Renal cortical epithelial cell (primary cell): ENCODE results near the gene PRKAR1B. TPM values are rescaled to one million over a fixed set of nuclear protein-coding genes. Genes with fewer than 3 reads are reported as not detected.
A peak's percentile ranks its signal among the peaks of the same experiment; 100 is the strongest.
"Not testable (repeated sequence)": the region's sequence is repeated elsewhere in the genome, so short reads cannot be mapped to it uniquely, and the experiment has no call there.

Experiments used
- DNase-seq: peaks from one replicate; pipeline ENCODE4 v3.0.0-alpha.2; 2011; ENCODE audit warnings: low read depth
- total RNA-seq: library from RNA; depleted of rRNA; stranded (reverse); fragments of >200 nt; gene quantifications from 2 replicates; pipeline ENCODE4 v1.2.3, GENCODE V29; 2014

Gene PRKAR1B
- total RNA-seq, 1 donor from 2014 or later, result 35.7 TPM

- DNase-seq, result no peak
Observed at GRCh38 chr7:556837-557557, 170.1 kb downstream of the PRKAR1B start.

- no peak for DNase-seq
Observed at GRCh38 chr7:556291-556826, 170.7 kb downstream of the PRKAR1B start.

GRCh38 chr7:555551-556160 is 171.4 kb downstream of the PRKAR1B start:
- DNase-seq, result no peak

- peak; percentile 57 for DNase-seq
Observed at GRCh38 chr7:553636-554111, 173.4 kb downstream of the PRKAR1B start.

GRCh38 chr7:552868-553635 is 174.0 kb downstream of the PRKAR1B start:
- no peak for DNase-seq

GRCh38 chr7:552151-552867 is 174.8 kb downstream of the PRKAR1B start:
- DNase-seq, result not testable (repeated sequence)

- not testable (repeated sequence) for DNase-seq
Observed at GRCh38 chr7:551615-551970, 175.5 kb downstream of the PRKAR1B start.

GRCh38 chr7:550881-551614 is 176.0 kb downstream of the PRKAR1B start:
- no peak for DNase-seq

- DNase-seq, result no peak
Observed at GRCh38 chr7:549891-550625, 177.0 kb downstream of the PRKAR1B start.

- DNase-seq, result no peak
Observed at GRCh38 chr7:549066-549890, 177.8 kb downstream of the PRKAR1B start.

- DNase-seq, result no peak
Observed at GRCh38 chr7:548401-548800, 178.7 kb downstream of the PRKAR1B start.

- DNase-seq, result no peak
Observed at GRCh38 chr7:545470-545869, 181.6 kb downstream of the PRKAR1B start.

GRCh38 chr7:544338-545221 is 182.5 kb downstream of the PRKAR1B start:
- DNase-seq, result no peak

- no peak for DNase-seq
Observed at GRCh38 chr7:543501-544337, 183.4 kb downstream of the PRKAR1B start.

- DNase-seq, result peak; percentile 92
Observed at GRCh38 chr7:542713-543500, 184.2 kb downstream of the PRKAR1B start.

GRCh38 chr7:542131-542712 is 184.9 kb downstream of the PRKAR1B start:
- DNase-seq, result no peak
